BE2C (cell line): ENCODE results near the gene RRP8.

Experiments
- DNase-seq: peaks from one replicate; pipeline ENCODE4 v3.0.0-alpha.2; 2020
- H3K27me3 ChIP-seq: fragments of 250-450 bp; sonication (Bioruptor Pico); 2 replicates; pipeline ENCODE4 v1.5.1; 2020; ENCODE audit warnings: mild to moderate bottlenecking
- H3K36me3 ChIP-seq: fragments of 250-450 bp; sonication (Bioruptor Pico); 2 replicates; pipeline ENCODE4 v1.5.1; 2020; ENCODE audit warnings: mild to moderate bottlenecking
- H3K4me1 ChIP-seq: fragments of 250-450 bp; sonication (Bioruptor Pico); 2 replicates; pipeline ENCODE4 v1.5.1; 2020
- H3K4me3 ChIP-seq: 2 replicates; pipeline ENCODE4 v1.5.1; 2011; ENCODE audit warnings: low read depth, low read length
- H3K9me3 ChIP-seq: fragments of 250-450 bp; sonication (Bioruptor Pico); 2 replicates; pipeline ENCODE4 v1.5.1; 2020
- CTCF ChIP-seq: IDR thresholded peaks from 2 replicates; pipeline ENCODE4 v1.5.1; 2012; ENCODE audit warnings: mild to moderate bottlenecking, low read depth, low read length

The RRP8 gene

GRCh38 chr11:6601041-6601461, 2.4 kb downstream of the RRP8 start:
- Histone ChIP-seq H3K36me3 (peaks cover 23% of the 10 kb centered on the region), H3K9me3 (no peaks in the 10 kb centered on the region), H3K4me3 (no peak overlapping the region), H3K27me3 (no peaks in the 10 kb centered on the region), H3K4me1 (no peaks in the 10 kb centered on the region)
- no peak for DNase-seq
- no peak for TF ChIP-seq CTCF

GRCh38 chr11:6599881-6600390, 3.5 kb downstream of the RRP8 start:
- Histone ChIP-seq H3K4me1 (no peaks in the 10 kb centered on the region), H3K27me3 (no peaks in the 10 kb centered on the region), H3K4me3 (no peak overlapping the region), H3K9me3 (no peaks in the 10 kb centered on the region), H3K36me3 (peaks cover 23% of the 10 kb centered on the region)
- DNase-seq, result no peak
- no peak for TF ChIP-seq CTCF

- no peak for DNase-seq
- Histone ChIP-seq H3K4me3 (no peak overlapping the region), H3K27me3 (no peaks in the 10 kb centered on the region), H3K9me3 (no peaks in the 10 kb centered on the region), H3K4me1 (no peaks in the 10 kb centered on the region), H3K36me3 (peaks cover 23% of the 10 kb centered on the region)
- no peak for TF ChIP-seq CTCF
These were observed 4.0 kb downstream of the RRP8 start for GRCh38 chr11:6599449-6599848.

GRCh38 chr11:6598555-6598954, 4.9 kb downstream of the RRP8 start:
- Histone ChIP-seq H3K9me3 (no peaks in the 10 kb centered on the region), H3K4me3 (no peak overlapping the region), H3K4me1 (no peaks in the 10 kb centered on the region), H3K36me3 (peaks cover 23% of the 10 kb centered on the region), H3K27me3 (no peaks in the 10 kb centered on the region)
- no peak for TF ChIP-seq CTCF
- DNase-seq, result no peak

- Histone ChIP-seq H3K36me3 (peaks cover 19% of the 10 kb centered on the region), H3K4me3 (no peak overlapping the region), H3K9me3 (no peaks in the 10 kb centered on the region), H3K27me3 (no peaks in the 10 kb centered on the region), H3K4me1 (no peaks in the 10 kb centered on the region)
- DNase-seq, result no peak
- no peak for TF ChIP-seq CTCF
These were observed 7.1 kb downstream of the RRP8 start for GRCh38 chr11:6596239-6596877.

- Histone ChIP-seq H3K9me3 (no peaks in the 10 kb centered on the region), H3K4me1 (no peaks in the 10 kb centered on the region), H3K4me3 (no peak overlapping the region), H3K36me3 (peaks cover under 1% of the 10 kb centered on the region; the same call in 1 of the 2 replicates), H3K27me3 (no peaks in the 10 kb centered on the region)
- no peak for DNase-seq
- no peak for TF ChIP-seq CTCF
These were observed 9.2 kb downstream of the RRP8 start for GRCh38 chr11:6594142-6594768.
